OCI-LY7 (cell line): ENCODE results near the gene LSAMP. TPM values are rescaled to one million over a fixed set of nuclear protein-coding genes. Genes with fewer than 3 reads are reported as not detected.

ENCODE experiments used
- BruUV-seq: library from RNA; stranded (reverse); fragments of 400-500 nt; replicated peaks from 2 replicates; lab custom pipeline; 2021; lab: Mats Ljungman, UMichigan
- CTCF ChIA-PET: fragments of 300-600 bp; sonication (Branson Sonifier 250); formaldehyde crosslinking; loops from one replicate; lab custom pipeline; 2022; ENCODE audit warnings: antibody characterized with exemption; ENCODE audit not compliant: unreplicated experiment; lab: Charles Lee
- POLR2A ChIA-PET: fragments of 300-600 bp; sonication (Branson Sonifier 250); formaldehyde crosslinking; loops from one replicate; lab custom pipeline; 2022; ENCODE audit warnings: antibody characterized with exemption; lab: Charles Lee
- DNase-seq: peaks from one replicate; pipeline ENCODE4 v3.0.0-alpha.2; 2015; ENCODE audit warnings: low spot score
- H2AFZ ChIP-seq: fragments of 200-600 bp; sonication (generic), shearing (Covaris generic); 2 replicates; pipeline ENCODE4 v1.6.1; 2014; ENCODE audit warnings: mild to moderate bottlenecking, antibody characterized with exemption, low read length, moderate library complexity
- H3K27ac ChIP-seq: fragments of 200-600 bp; sonication (generic); 2 replicates; pipeline ENCODE4 v1.5.1; 2014; ENCODE audit warnings: mixed run types, low read depth, mild to moderate bottlenecking, moderate library complexity, low read length, inconsistent platforms; ENCODE audit not compliant: poor library complexity, severe bottlenecking
- H3K36me3 ChIP-seq: fragments of 200-600 bp; sonication (generic); 2 replicates; pipeline ENCODE4 v1.6.1; 2014; ENCODE audit warnings: mild to moderate bottlenecking, antibody characterized with exemption, low read length, moderate library complexity, mixed read lengths; ENCODE audit not compliant: insufficient read depth
- H3K4me1 ChIP-seq: fragments of 200-600 bp; sonication (generic); 2 replicates; pipeline ENCODE4 v1.5.1; 2014; ENCODE audit warnings: mild to moderate bottlenecking, low read length; ENCODE audit not compliant: insufficient read depth, poor library complexity, severe bottlenecking
- H3K4me2 ChIP-seq: fragments of 200-600 bp; sonication (generic); 2 replicates; pipeline ENCODE4 v1.6.1; 2014; ENCODE audit warnings: mild to moderate bottlenecking, low read length
- H3K4me3 ChIP-seq: fragments of 200-600 bp; sonication (generic); 2 replicates; pipeline ENCODE4 v1.5.1; 2014; ENCODE audit warnings: mild to moderate bottlenecking, low read depth, low read length; ENCODE audit not compliant: poor library complexity, severe bottlenecking
- H3K79me2 ChIP-seq: fragments of 200-600 bp; sonication (generic); 2 replicates; pipeline ENCODE4 v1.6.1; 2016; ENCODE audit warnings: low read depth, mild to moderate bottlenecking, low read length, moderate library complexity, mixed read lengths; ENCODE audit not compliant: insufficient read depth
- H3K9me2 ChIP-seq: fragments of 200-600 bp; sonication (generic); 2 replicates; pipeline ENCODE4 v1.6.1; 2016; ENCODE audit warnings: mild to moderate bottlenecking, low read length, mixed read lengths; ENCODE audit not compliant: insufficient read depth
- H3K9me3 ChIP-seq: fragments of 200-600 bp; sonication (generic); 2 replicates; pipeline ENCODE4 v1.6.1; 2014; ENCODE audit warnings: mild to moderate bottlenecking, mixed run types, low read length, mixed read lengths
- H4K20me1 ChIP-seq: fragments of 200-600 bp; sonication (generic); 2 replicates; pipeline ENCODE4 v1.6.1; 2014; ENCODE audit warnings: mild to moderate bottlenecking, antibody characterized with exemption, low read length, moderate library complexity, mixed read lengths; ENCODE audit not compliant: insufficient read depth
- EZH2phosphoT487 ChIP-seq: fragments of 200-600 bp; sonication (generic); IDR thresholded peaks from 2 replicates; pipeline ENCODE4 v1.6.1; 2018; ENCODE audit warnings: low read depth, borderline replicate concordance, mild to moderate bottlenecking, mixed run types, antibody characterized with exemption, low read length, moderate library complexity, mixed read lengths
- intact Hi-C: fragments of 100-400 bp; cut with micrococcal nuclease; formaldehyde crosslinking; loops from one replicate; pipeline ENCODE4 v1.10.0; 2022; ENCODE audit not compliant: unreplicated experiment
- total RNA-seq, 2 experiments: library from RNA; depleted of rRNA in 1 of 2; stranded (reverse); fragments of >200 nt in 1 of 2; shearing (Covaris generic) in 1 of 2; gene quantifications; 2 replicates each; pipeline ENCODE4 v1.2.3, GENCODE V29; 2014 to 2022
- TF ChIP-seq, protein P1 (sequence below): fragments of 200-600 bp; sonication (generic); conservative IDR thresholded peaks from 2 replicates; pipeline ENCODE4 v1.5.1; 2014; ENCODE audit warnings: mild to moderate bottlenecking, antibody characterized with exemption, low read length, moderate library complexity, mixed read lengths

LSAMP gene
- total RNA-seq, 2 experiments from 2014 or later, result 1.4 TPM; not detected in 1

- Histone ChIP-seq H3K36me3 (no peaks in the 10 kb centered on the region), H4K20me1 (no peaks in the 10 kb centered on the region), H2AFZ (no peak overlapping the region), H3K4me1 (no peaks in the 10 kb centered on the region), H3K4me3 (no peak overlapping the region), H3K27ac (no peak overlapping the region), H3K4me2 (no peak overlapping the region), H3K9me3 (no peaks in the 10 kb centered on the region), H3K9me2 (no peaks in the 10 kb centered on the region), H3K79me2 (no peaks in the 10 kb centered on the region)
- ChIA-PET POLR2A (no interaction called here), CTCF (no interaction called here)
- no peak for TF ChIP-seq EZH2phosphoT487
- TF ChIP-seq, protein P1, sequence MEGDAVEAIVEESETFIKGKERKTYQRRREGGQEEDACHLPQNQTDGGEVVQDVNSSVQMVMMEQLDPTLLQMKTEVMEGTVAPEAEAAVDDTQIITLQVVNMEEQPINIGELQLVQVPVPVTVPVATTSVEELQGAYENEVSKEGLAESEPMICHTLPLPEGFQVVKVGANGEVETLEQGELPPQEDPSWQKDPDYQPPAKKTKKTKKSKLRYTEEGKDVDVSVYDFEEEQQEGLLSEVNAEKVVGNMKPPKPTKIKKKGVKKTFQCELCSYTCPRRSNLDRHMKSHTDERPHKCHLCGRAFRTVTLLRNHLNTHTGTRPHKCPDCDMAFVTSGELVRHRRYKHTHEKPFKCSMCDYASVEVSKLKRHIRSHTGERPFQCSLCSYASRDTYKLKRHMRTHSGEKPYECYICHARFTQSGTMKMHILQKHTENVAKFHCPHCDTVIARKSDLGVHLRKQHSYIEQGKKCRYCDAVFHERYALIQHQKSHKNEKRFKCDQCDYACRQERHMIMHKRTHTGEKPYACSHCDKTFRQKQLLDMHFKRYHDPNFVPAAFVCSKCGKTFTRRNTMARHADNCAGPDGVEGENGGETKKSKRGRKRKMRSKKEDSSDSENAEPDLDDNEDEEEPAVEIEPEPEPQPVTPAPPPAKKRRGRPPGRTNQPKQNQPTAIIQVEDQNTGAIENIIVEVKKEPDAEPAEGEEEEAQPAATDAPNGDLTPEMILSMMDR, result no peak
- DNase-seq, result no peak
- BruUV-seq, result no TSS peak
- intact Hi-C loops, result no loop called here
Measured at GRCh38 chr3:116285781-116286421, 159.4 kb downstream of the LSAMP start.

GRCh38 chr3:116281313-116282143, 163.8 kb downstream of the LSAMP start:
- CTCF ChIA-PET, result no interaction called here
- no peaks in the 10 kb centered on the region for H3K9me2 ChIP-seq
- H3K9me3 ChIP-seq, result no peaks in the 10 kb centered on the region
- no peak for DNase-seq
- intact Hi-C loops, result no loop called here
- no peak overlapping the region for H2AFZ ChIP-seq
- no peaks in the 10 kb centered on the region for H3K4me1 ChIP-seq
- no peaks in the 10 kb centered on the region for H3K36me3 ChIP-seq
- H3K4me2 ChIP-seq, result no peak overlapping the region
- no peak overlapping the region for H3K4me3 ChIP-seq
- no peaks in the 10 kb centered on the region for H4K20me1 ChIP-seq
- POLR2A ChIA-PET, result no interaction called here
- no TSS peak for BruUV-seq
- no peak overlapping the region for H3K27ac ChIP-seq
- no peaks in the 10 kb centered on the region for H3K79me2 ChIP-seq
- no peak for TF ChIP-seq EZH2phosphoT487
- TF ChIP-seq, protein P1, result no peak
